ENCODE measurements around the gene SHOX. TPM values are rescaled to one million over a fixed set of nuclear protein-coding genes. Genes with fewer than 3 reads are reported as not detected.

Gene SHOX
- total RNA-seq, 3 donors from 2014 or later (not counting 1 experiment from before 2014, with no cell fraction given): not detected

- Mint-ChIP-seq H3K4me1 (peaks cover 0 to 5% of the 10 kb centered on the region in 2 donors), H3K27me3 (ENCODE audit: low read depth in 2 of 2) (no peaks in the 10 kb centered on the region), H3K4me3 (no peak overlapping the region), H3K36me3 (no peaks in the 10 kb centered on the region), H3K9me3 (peaks cover 0 to 2% of the 10 kb centered on the region in 2 donors), H3K27ac (no peak overlapping the region)
- H3K4me1 ChIP-seq (ENCODE audit: control insufficient read depth, insufficient read depth, low read length): no peaks in the 10 kb centered on the region
- peaks cover 9% of the 10 kb centered on the region for H3K9me3 ChIP-seq (ENCODE audit: control insufficient read depth, insufficient read depth, low read length)
- no peak for ATAC-seq
- DNase-seq: no peak
- H3K4me3 ChIP-seq (ENCODE audit: low read length): no peak overlapping the region
- intact Hi-C loops (cut with micrococcal nuclease): no loop called here
- no peaks in the 10 kb centered on the region for H3K36me3 ChIP-seq (ENCODE audit: control insufficient read depth, insufficient read depth, low read length)
- no peak overlapping the region for H3K27ac ChIP-seq (ENCODE audit: low read length)
- WGBS (ENCODE audit: insufficient coverage): 93% methylated on average over 19 of the region's 19 CpGs
- H3K27me3 ChIP-seq (ENCODE audit: control insufficient read depth, insufficient read depth, low read length): no peaks in the 10 kb centered on the region
- no peak for TF ChIP-seq CTCF (IDR thresholded peaks at IDR 0.05)
Observed at GRCh38 chrX:694800-695199, 64.2 kb downstream of the SHOX start.

DNA sequence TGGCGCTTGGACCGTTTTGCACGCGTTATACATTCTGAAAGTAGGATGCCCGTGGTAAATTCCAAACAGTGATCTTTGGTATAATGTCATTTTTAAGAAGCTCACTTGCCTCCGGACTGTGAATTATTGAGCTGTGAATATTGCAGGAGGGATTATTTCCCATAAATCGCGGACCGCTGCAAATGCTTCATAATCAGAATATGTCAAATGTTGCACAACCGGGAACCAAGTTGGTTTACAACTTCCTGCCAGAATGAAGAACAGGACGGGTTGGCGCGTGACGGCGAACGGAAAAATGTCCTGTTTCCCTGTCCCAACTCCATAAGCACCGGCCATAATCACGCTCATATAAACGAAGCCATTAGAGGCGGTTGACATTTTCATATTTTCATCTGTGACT, 67.6 kb downstream of the SHOX start:
- intact Hi-C loops (cut with micrococcal nuclease): no loop called here
- H3K4me3 Mint-ChIP-seq: no peak overlapping the region
- DNase-seq (no peak), ATAC-seq (no peak)
- no peaks in the 10 kb centered on the region for H3K27me3 ChIP-seq (ENCODE audit: control insufficient read depth, insufficient read depth, low read length)
- H3K4me1 ChIP-seq (ENCODE audit: control insufficient read depth, insufficient read depth, low read length): no peaks in the 10 kb centered on the region
- H3K27ac ChIP-seq (ENCODE audit: low read length): no peak overlapping the region
- WGBS (ENCODE audit: insufficient coverage): 4% methylated on average over 20 of the region's 20 CpGs
- H3K36me3 ChIP-seq (ENCODE audit: control insufficient read depth, insufficient read depth, low read length): no peaks in the 10 kb centered on the region
- no peaks in the 10 kb centered on the region for H3K36me3 Mint-ChIP-seq
- no peaks in the 10 kb centered on the region for H3K27me3 Mint-ChIP-seq (ENCODE audit: low read depth in 2 of 2)
- TF ChIP-seq CTCF (IDR thresholded peaks at IDR 0.05): no peak
- no peak overlapping the region for H3K4me3 ChIP-seq (ENCODE audit: low read length)
- no peak overlapping the region for H3K27ac Mint-ChIP-seq
- peaks cover 0 to 4% of the 10 kb centered on the region in 2 donors for H3K9me3 Mint-ChIP-seq
- H3K4me1 Mint-ChIP-seq: peaks cover 0 to 5% of the 10 kb centered on the region in 2 donors
- H3K9me3 ChIP-seq (ENCODE audit: control insufficient read depth, insufficient read depth, low read length): peaks cover 9% of the 10 kb centered on the region

GRCh38 chrX:700936-701335, 70.3 kb downstream of the SHOX start:
- Histone ChIP-seq H3K4me3 (ENCODE audit: low read length) (no peak overlapping the region), H3K36me3 (ENCODE audit: control insufficient read depth, insufficient read depth, low read length) (no peaks in the 10 kb centered on the region), H3K4me1 (ENCODE audit: control insufficient read depth, insufficient read depth, low read length) (no peaks in the 10 kb centered on the region), H3K9me3 (ENCODE audit: control insufficient read depth, insufficient read depth, low read length) (peaks cover 4% of the 10 kb centered on the region), H3K27ac (ENCODE audit: low read length) (no peak overlapping the region), H3K27me3 (ENCODE audit: control insufficient read depth, insufficient read depth, low read length) (no peaks in the 10 kb centered on the region)
- Mint-ChIP-seq H3K4me3 (no peak overlapping the region), H3K9me3 (peaks cover 2 to 7% of the 10 kb centered on the region in 2 donors), H3K4me1 (peaks cover 0 to 5% of the 10 kb centered on the region in 2 donors), H3K27ac (no peak overlapping the region), H3K27me3 (ENCODE audit: low read depth in 2 of 2) (no peaks in the 10 kb centered on the region), H3K36me3 (no peaks in the 10 kb centered on the region)
- ATAC-seq (no peak), DNase-seq (no peak)
- no peak for TF ChIP-seq CTCF (IDR thresholded peaks at IDR 0.05)
- intact Hi-C loops (cut with micrococcal nuclease): no loop called here
- 60% methylated on average over 6 of the region's 6 CpGs for WGBS (ENCODE audit: insufficient coverage)

DNA sequence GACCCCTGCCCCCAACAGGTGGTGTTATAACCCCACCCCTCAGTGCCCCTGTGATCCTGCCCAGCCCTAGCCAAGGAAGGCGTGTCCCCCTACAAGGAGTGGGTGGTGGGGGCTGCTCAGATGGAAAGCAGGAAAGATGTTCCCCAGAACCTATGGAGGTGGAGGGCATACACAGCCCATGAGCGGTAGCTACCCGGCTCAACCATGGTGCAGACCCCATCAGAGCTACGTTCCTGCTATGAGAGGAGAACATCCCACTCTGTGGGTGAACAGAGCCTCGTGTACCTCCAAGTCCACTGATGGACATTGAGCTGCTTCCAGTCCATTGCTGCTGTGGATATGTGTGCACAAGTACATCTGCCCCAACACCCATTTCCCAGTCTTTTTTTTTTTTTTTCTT, 71.1 kb downstream of the SHOX start:
- Histone ChIP-seq H3K27ac (ENCODE audit: low read length) (no peak overlapping the region), H3K27me3 (ENCODE audit: control insufficient read depth, insufficient read depth, low read length) (no peaks in the 10 kb centered on the region), H3K36me3 (ENCODE audit: control insufficient read depth, insufficient read depth, low read length) (no peaks in the 10 kb centered on the region), H3K9me3 (ENCODE audit: control insufficient read depth, insufficient read depth, low read length) (peaks cover 4% of the 10 kb centered on the region), H3K4me3 (ENCODE audit: low read length) (no peak overlapping the region), H3K4me1 (ENCODE audit: control insufficient read depth, insufficient read depth, low read length) (no peaks in the 10 kb centered on the region)
- no peak overlapping the region for H3K4me3 Mint-ChIP-seq
- peaks cover 0 to 5% of the 10 kb centered on the region in 2 donors for H3K4me1 Mint-ChIP-seq
- no peak overlapping the region for H3K27ac Mint-ChIP-seq
- 82% methylated on average over 5 of the region's 5 CpGs for WGBS (ENCODE audit: insufficient coverage)
- intact Hi-C loops (cut with micrococcal nuclease): no loop called here
- H3K9me3 Mint-ChIP-seq: peaks cover 2 to 7% of the 10 kb centered on the region in 2 donors
- H3K36me3 Mint-ChIP-seq: no peaks in the 10 kb centered on the region
- no peaks in the 10 kb centered on the region for H3K27me3 Mint-ChIP-seq (ENCODE audit: low read depth in 2 of 2)
- DNase-seq (no peak), ATAC-seq (no peak)
- no peak for TF ChIP-seq CTCF (IDR thresholded peaks at IDR 0.05)

All from natural killer cell (primary cell).